GM12878 (cell line): ENCODE data around the gene TCF4. TPM values are rescaled to one million over a fixed set of nuclear protein-coding genes. Genes with fewer than 3 reads are reported as not detected.

Source experiments
- ATAC-seq: fragments of 200-7000 bp; cut with Tn5 transposase; 3 replicates; pipeline ENCODE4 v1.9.1; 2020; ENCODE audit warnings: mild to moderate bottlenecking, moderate library complexity
- BruUV-seq: library from RNA; stranded (reverse); fragments of 400-500 nt; replicated peaks from 2 replicates; lab custom pipeline; 2021; lab: Mats Ljungman, UMichigan
- CTCF ChIA-PET: fragments of 300-600 bp; sonication (Branson Sonifier 250); formaldehyde crosslinking; extraction: SDS; loops from one replicate; lab custom pipeline; 2021; ENCODE audit warnings: inconsistent platforms; lab: Yijun Ruan, JAX
- POLR2A ChIA-PET: fragments of 350-600 bp; formaldehyde crosslinking; extraction: SDS; loops from one replicate; lab custom pipeline; 2021; ENCODE audit warnings: inconsistent platforms; lab: Charles Lee
- RAD21 ChIA-PET: fragments of 300-600 bp; sonication (Branson Sonifier 250); formaldehyde crosslinking; loops from one replicate; lab custom pipeline; 2023; ENCODE audit warnings: antibody characterized with exemption; ENCODE audit not compliant: unreplicated experiment; lab: Charles Lee
- SMC1A ChIA-PET: fragments of 300-600 bp; sonication (Branson Sonifier 250); formaldehyde crosslinking; loops from one replicate; lab custom pipeline; 2023; ENCODE audit not compliant: unreplicated experiment, uncharacterized antibody; lab: Charles Lee
- DNase-seq: peaks from one replicate; pipeline ENCODE4 v3.0.0-alpha.2; 2011; ENCODE audit warnings: low read depth, low spot score
- FAIRE-seq: peaks from 3 replicates; lab custom pipeline; 2011; peaks lifted over from hg19 to GRCh38; lab: Jason Lieb, UNC
- H2AFZ ChIP-seq: 2 replicates; pipeline ENCODE4 v1.6.0; 2011; ENCODE audit warnings: low read depth, low read length, control low read depth; ENCODE audit not compliant: control insufficient read depth
- H3K27ac ChIP-seq: 2 replicates; pipeline ENCODE4 v1.5.1; 2011; ENCODE audit warnings: control low read depth; ENCODE audit not compliant: control insufficient read depth, insufficient read depth
- H3K27me3 ChIP-seq, 2 experiments: replicated peaks in 1 of 2; 2 replicates each; pipeline versions ENCODE4 v1.6.0 to v1.6.1; 2011; ENCODE audit warnings: low read length in 1 of 2; ENCODE audit not compliant: control insufficient read depth in 2 of 2, insufficient read depth in 2 of 2
- H3K36me3 ChIP-seq, 2 experiments: 2 replicates each; pipeline ENCODE4 v1.5.1; 2011; ENCODE audit warnings: low read length in 1 of 2; ENCODE audit not compliant: control insufficient read depth in 2 of 2, insufficient read depth in 2 of 2
- H3K4me1 ChIP-seq: 2 replicates; pipeline ENCODE4 v1.6.1; 2011; ENCODE audit warnings: mild to moderate bottlenecking, low read length, moderate library complexity, mixed read lengths; ENCODE audit not compliant: control insufficient read depth, insufficient read depth
- H3K4me2 ChIP-seq: 2 replicates; pipeline ENCODE4 v1.6.0; 2011; ENCODE audit warnings: control low read depth; ENCODE audit not compliant: control insufficient read depth, insufficient read depth
- H3K4me3 ChIP-seq: fragments of 200-600 bp; sonication (generic); 2 replicates; pipeline ENCODE4 v1.5.1; 2016
- H3K79me2 ChIP-seq: 2 replicates; pipeline ENCODE4 v1.6.0; 2011; ENCODE audit warnings: low read length; ENCODE audit not compliant: control insufficient read depth, insufficient read depth
- H3K9ac ChIP-seq: 2 replicates; pipeline ENCODE4 v1.8.0; 2011; ENCODE audit warnings: low read length, control low read depth, mixed read lengths; ENCODE audit not compliant: control insufficient read depth, insufficient read depth
- H3K9me3 ChIP-seq: replicated peaks from 3 replicates; pipeline ENCODE4 v1.5.1; 2011; ENCODE audit warnings: mild to moderate bottlenecking, low read length; ENCODE audit not compliant: control insufficient read depth, insufficient read depth
- H4K20me1 ChIP-seq: 2 replicates; pipeline ENCODE4 v1.6.0; 2011; ENCODE audit not compliant: control insufficient read depth, insufficient read depth
- ELK1 ChIP-seq: IDR thresholded peaks from 2 replicates; pipeline ENCODE4 v1.6.1; 2012; ENCODE audit warnings: low read depth, low read length, improper control_type of control experiment
- EP300 ChIP-seq, 2 experiments: fragments of 150-350 bp in 1 of 2; IDR thresholded peaks; 2 replicates each; pipeline ENCODE4 v1.6.1; 2011 to 2012; ENCODE audit warnings: low read depth in 2 of 2, low read length in 2 of 2, borderline replicate concordance in 1 of 2, improper control_type of control experiment in 1 of 2, inconsistent platforms in 1 of 2; ENCODE audit not compliant: control insufficient read depth in 1 of 2
- HSF1 ChIP-seq: fragments of 150-350 bp; IDR thresholded peaks from 2 replicates; pipeline ENCODE4 v1.6.1; 2014; ENCODE audit warnings: mild to moderate bottlenecking, low read depth, low read length
- SMAD1 ChIP-seq: fragments of 450-650 bp; IDR thresholded peaks from 2 replicates; pipeline ENCODE4 v1.6.1; 2018; ENCODE audit warnings: mild to moderate bottlenecking, low read depth; ENCODE audit not compliant: partially characterized antibody
- STAT3 ChIP-seq: IDR thresholded peaks from 2 replicates; pipeline ENCODE4 v1.6.1; 2011; ENCODE audit warnings: low read depth, low read length, improper control_type of control experiment
- TCF7 ChIP-seq: IDR thresholded peaks from 2 replicates; pipeline ENCODE4 v1.6.1; 2014; ENCODE audit warnings: antibody characterized with exemption, borderline replicate concordance
- WGBS: methylation state at CpG from one replicate; pipeline ENCODE4 v1.1.6; 2016; ENCODE audit warnings: low lambda C conversion rate; ENCODE audit not compliant: insufficient replicate concordance, insufficient coverage; ENCODE audit errors: missing lambda C conversion rate; 5-methylcytosine and 5-hydroxymethylcytosine counted together
- in situ Hi-C: fragments of 300-500 bp; cut with MboI; formaldehyde crosslinking; loops from 9 replicates; pipeline ENCODE4 v1.14.3; 2018; ENCODE audit warnings: mixed read lengths
- intact Hi-C: fragments of 100-400 bp; cut with micrococcal nuclease; formaldehyde crosslinking; loops from one replicate; pipeline ENCODE4 v1.14.2; 2022; ENCODE audit not compliant: unreplicated experiment
- polyA plus RNA-seq, 11 experiments: library from polyadenylated mRNA; depleted of rRNA in 4 of 11; unstranded in 6 of 11; stranded (reverse) in 5 of 11; fragments of >200 nt; fragmentation: Nextera tagmentation in 4 of 11; fragmentation: Illumina TruSeq in 1 of 11; extraction: Ambion mirVana in 4 of 11; extraction: Trizol in 1 of 11; gene quantifications; 1 replicate in 1 of 11; 2 replicates in 10 of 11; pipeline versions ENCODE4 v1.2.1 to v1.2.3, GENCODE V29; 2011 to 2016; ENCODE audit warnings: inconsistent platforms in 2 of 11, missing spikeins in 2 of 11, low read depth in 1 of 11
- total RNA-seq, 4 experiments: library from RNA; depleted of rRNA in 3 of 4; stranded (reverse); fragments of >200 nt in 3 of 4; fragmentation: Illumina TruSeq in 1 of 4; extraction: Trizol in 1 of 4; gene quantifications; 2 replicates each; pipeline versions ENCODE4 v1.2.1 to v1.2.3, GENCODE V29; 2013 to 2021

The TCF4 gene
- total and polyA plus RNA-seq, 10 of the 15 experiments (the other 5 are each of a cell fraction or from before 2014, with no cell fraction given): 15.2 to 94.0 (median 31.5) TPM

GRCh38 chr18:55610506-55610905 lies 22.5 kb upstream of the TCF4 start:
- TF ChIP-seq HSF1 (no peak), ELK1 (no peak), TCF7 (no peak), STAT3 (no peak), EP300 (IDR thresholded peaks at IDR 0.05; ENCODE audit: borderline replicate concordance in 1 of 2, control insufficient read depth in 1 of 2, low read depth in 2 of 2, low read length in 2 of 2) (no peak), SMAD1 (no peak)
- TF ChIP-seq, all 136 proteins: peak for 0
- Histone ChIP-seq H3K27ac (no peak overlapping the region), H3K4me1 (no peaks in the 10 kb centered on the region), H3K4me2 (no peak overlapping the region), H3K27me3 (no peaks in the 10 kb centered on the region; a peak in 1 of 4 replicates), H3K79me2 (no peaks in the 10 kb centered on the region), H3K4me3 (no peak overlapping the region), H2AFZ (no peak overlapping the region), H3K9ac (no peak overlapping the region), H3K9me3 (no peaks in the 10 kb centered on the region), H3K36me3 (no peaks in the 10 kb centered on the region), H4K20me1 (no peaks in the 10 kb centered on the region)
- ChIA-PET RAD21 (no interaction called here), SMC1A (no interaction called here), POLR2A (no interaction called here), CTCF (no interaction called here)
- intact Hi-C loops: no loop called here
- DNase-seq (no peak), ATAC-seq (no peak), FAIRE-seq (no peak)
- BruUV-seq: no TSS peak
- 44% methylated on average over 2 of the region's 2 CpGs for WGBS
- in situ Hi-C loops: no loop called here
